ENCODE results near the gene SYT7.

- TF ChIP-seq SIN3A (IDR thresholded peaks at IDR 0.05; ENCODE audit: borderline replicate concordance, insufficient read depth, low read length) (no peak), POLR2AphosphoS5 (IDR thresholded peaks at IDR 0.05; ENCODE audit: low read depth, low read length) (no peak), TAF1 (IDR thresholded peaks at IDR 0.05; ENCODE audit: borderline replicate concordance, insufficient read depth, low read length) (no peak)
These were observed 75.2 kb downstream of the SYT7 start for GRCh38 chr11:61505640-61506155.

Measured in PFSK-1 (cell line).